H9 (cell line): ENCODE measurements around the gene SACM1L. TPM values are rescaled to one million over a fixed set of nuclear protein-coding genes. Genes with fewer than 3 reads are reported as not detected.

Source experiments
- DNase-seq: peaks from one replicate; pipeline ENCODE4 v3.0.0-alpha.2; 2017
- H2AFZ ChIP-seq: one replicate; pipeline ENCODE4 v1.6.1; 2013; ENCODE audit warnings: mild to moderate bottlenecking, low read length, control low read depth, moderate library complexity
- H2AK5ac ChIP-seq: 2 replicates; pipeline ENCODE4 v1.6.1; 2013; ENCODE audit warnings: low read length, control low read depth, mixed read lengths; ENCODE audit not compliant: insufficient read length
- H2BK120ac ChIP-seq: one replicate; pipeline ENCODE4 v1.6.1; 2013; ENCODE audit warnings: low read depth, mild to moderate bottlenecking, low read length, control low read depth, inconsistent platforms; ENCODE audit not compliant: poor library complexity, severe bottlenecking
- H2BK12ac ChIP-seq: 2 replicates; pipeline ENCODE4 v1.6.1; 2013; ENCODE audit warnings: low read length, control low read depth, mixed read lengths, low read depth; ENCODE audit not compliant: insufficient read length
- H2BK15ac ChIP-seq: 2 replicates; pipeline ENCODE4 v1.6.1; 2013; ENCODE audit warnings: low read depth, low read length, control low read depth
- H2BK20ac ChIP-seq: one replicate; pipeline ENCODE4 v1.6.1; 2013; ENCODE audit warnings: low read depth, mild to moderate bottlenecking, low read length, control low read depth, inconsistent platforms; ENCODE audit not compliant: poor library complexity, severe bottlenecking
- H2BK5ac ChIP-seq: 2 replicates; pipeline ENCODE4 v1.6.1; 2013; ENCODE audit warnings: low read length, control low read depth, mixed read lengths; ENCODE audit not compliant: insufficient read length
- H3K14ac ChIP-seq: 2 replicates; pipeline ENCODE4 v1.6.1; 2013; ENCODE audit warnings: low read length, control low read depth; ENCODE audit not compliant: insufficient read depth
- H3K18ac ChIP-seq: 2 replicates; pipeline ENCODE4 v1.6.1; 2013; ENCODE audit warnings: low read depth, mild to moderate bottlenecking, mixed read lengths, low read length, control low read depth; ENCODE audit not compliant: insufficient read length
- H3K23ac ChIP-seq: 2 replicates; pipeline ENCODE4 v1.6.1; 2013; ENCODE audit warnings: low read length, control low read depth, mixed read lengths, low read depth; ENCODE audit not compliant: insufficient read length
- H3K23me2 ChIP-seq: 2 replicates; pipeline ENCODE4 v1.6.1; 2013; ENCODE audit warnings: low read depth, mild to moderate bottlenecking, mixed read lengths, low read length, control low read depth; ENCODE audit not compliant: insufficient read length, poor library complexity, severe bottlenecking
- H3K27ac ChIP-seq: 2 replicates; pipeline ENCODE4 v1.5.1; 2013; ENCODE audit warnings: low read length, control low read depth, mixed read lengths, low read depth; ENCODE audit not compliant: insufficient read length
- H3K27me3 ChIP-seq: 2 replicates; pipeline ENCODE4 v1.6.1; 2013; ENCODE audit warnings: low read length, control low read depth, inconsistent platforms; ENCODE audit not compliant: insufficient read depth
- H3K4ac ChIP-seq: 2 replicates; pipeline ENCODE4 v1.6.1; 2013; ENCODE audit warnings: low read depth, mild to moderate bottlenecking, control low read depth, inconsistent platforms, low read length, moderate library complexity
- H3K4me1 ChIP-seq: 2 replicates; pipeline ENCODE4 v1.6.1; 2013; ENCODE audit warnings: low read length, control low read depth, inconsistent platforms; ENCODE audit not compliant: insufficient read depth
- H3K4me2 ChIP-seq: 2 replicates; pipeline ENCODE4 v1.6.1; 2013; ENCODE audit warnings: low read length, control low read depth, mixed read lengths; ENCODE audit not compliant: insufficient read length, insufficient read depth
- H3K56ac ChIP-seq: 2 replicates; pipeline ENCODE4 v1.6.1; 2013; ENCODE audit warnings: low read depth, mild to moderate bottlenecking, mixed read lengths, low read length, control low read depth; ENCODE audit not compliant: insufficient read length
- H3K79me1 ChIP-seq: 2 replicates; pipeline ENCODE4 v1.6.1; 2013; ENCODE audit warnings: low read depth, mild to moderate bottlenecking, moderate library complexity, low read length, control low read depth, inconsistent platforms; ENCODE audit not compliant: insufficient read depth, poor library complexity, severe bottlenecking
- H3K79me2 ChIP-seq: 2 replicates; pipeline ENCODE4 v1.6.1; 2013; ENCODE audit warnings: low read length, control low read depth, inconsistent platforms; ENCODE audit not compliant: insufficient read depth
- H3K9ac ChIP-seq: 2 replicates; pipeline ENCODE4 v1.6.1; 2013; ENCODE audit warnings: low read length, control low read depth, mixed read lengths; ENCODE audit not compliant: insufficient read length; ENCODE audit errors: extremely low read depth
- H3K9me3 ChIP-seq: one replicate; pipeline ENCODE4 v1.6.1; 2013; ENCODE audit warnings: low read depth, low read length, inconsistent platforms; ENCODE audit not compliant: control insufficient read depth
- H3T11ph ChIP-seq: one replicate; pipeline ENCODE4 v1.6.1; 2013; ENCODE audit warnings: mild to moderate bottlenecking, low read length, control low read depth, inconsistent platforms
- H4K20me1 ChIP-seq: one replicate; pipeline ENCODE4 v1.6.1; 2013; ENCODE audit not compliant: control insufficient read depth, insufficient read length, insufficient read depth
- H4K5ac ChIP-seq: 2 replicates; pipeline ENCODE4 v1.6.1; 2013; ENCODE audit warnings: low read depth, mild to moderate bottlenecking, mixed read lengths, low read length, control low read depth; ENCODE audit not compliant: insufficient read length
- H4K8ac ChIP-seq: replicated peaks from 2 replicates; pipeline ENCODE4 v1.6.1; 2013; ENCODE audit warnings: low read length, control low read depth, mixed read lengths, low read depth; ENCODE audit not compliant: insufficient read length
- H4K91ac ChIP-seq: 2 replicates; pipeline ENCODE4 v1.6.1; 2013; ENCODE audit warnings: low read depth, mild to moderate bottlenecking, moderate library complexity, mixed read lengths, low read length, control low read depth; ENCODE audit not compliant: insufficient read length
- H3K27ac Mint-ChIP-seq, 3 experiments: 2 replicates in 2 of 3; 3 replicates in 1 of 3; pipeline ENCODE4 v1.8.0; 2020 to 2021; ENCODE audit warnings: mixed read lengths in 3 of 3, mild to moderate bottlenecking in 1 of 3, moderate library complexity in 1 of 3
- H3K27me3 Mint-ChIP-seq: 2 replicates; pipeline ENCODE4 v1.8.0; 2021; ENCODE audit warnings: low read depth, mild to moderate bottlenecking, moderate library complexity, mixed read lengths
- H3K36me3 Mint-ChIP-seq, 3 experiments: 2 replicates in 2 of 3; 3 replicates in 1 of 3; pipeline ENCODE4 v1.8.0; 2020 to 2021; ENCODE audit warnings: low read depth in 3 of 3, mixed read lengths in 3 of 3; ENCODE audit not compliant: insufficient read depth in 1 of 3
- H3K4me1 Mint-ChIP-seq, 2 experiments: 2 replicates each; pipeline ENCODE4 v1.8.0; 2020; ENCODE audit warnings: mixed read lengths in 2 of 2
- H3K4me3 Mint-ChIP-seq, 2 experiments: 2 replicates in 1 of 2; 3 replicates in 1 of 2; pipeline ENCODE4 v1.8.0; 2020 to 2021; ENCODE audit warnings: mild to moderate bottlenecking in 2 of 2, mixed read lengths in 2 of 2, moderate library complexity in 1 of 2
- H3K9me3 Mint-ChIP-seq, 2 experiments: 2 replicates in 1 of 2; 3 replicates in 1 of 2; pipeline ENCODE4 v1.8.0; 2020; ENCODE audit warnings: mild to moderate bottlenecking in 2 of 2, mixed read lengths in 2 of 2, moderate library complexity in 1 of 2
- CTCF ChIP-seq: fragments of 200-600 bp; sonication (generic); conservative IDR thresholded peaks from 3 replicates; pipeline ENCODE4 v1.8.0; 2021; ENCODE audit warnings: antibody characterized with exemption, mild to moderate bottlenecking
- WGBS: extraction: QIAGEN DNeasy Blood & Tissue Kit; methylation state at CpG from one replicate; pipeline ENCODE4 v1.1.7; 2013; ENCODE audit warnings: missing lambda C conversion rate, low lambda C conversion rate, mixed read lengths; ENCODE audit not compliant: insufficient read length; ENCODE audit errors: extremely low coverage; 5-methylcytosine and 5-hydroxymethylcytosine counted together
- total RNA-seq: library from RNA; stranded (reverse); gene quantifications from 2 replicates; pipeline ENCODE4 v1.2.1, GENCODE V29; 2021

The SACM1L gene
- total RNA-seq, 1 experiment from 2014 or later: 52.8 TPM

GRCh38 chr3:45653205-45653604 is 36.0 kb upstream of the SACM1L start:
- no peak for TF ChIP-seq CTCF
- no peak overlapping the region for H3K4me3 Mint-ChIP-seq

More at GRCh38 chr3:45653205-45653604, 36.0 kb upstream of the SACM1L start:
- Histone ChIP-seq H2BK120ac (no peak overlapping the region), H4K8ac (no peak overlapping the region), H3K79me2 (0 out of 2 replicates have a peak, but pooled peaks cover 1% of the 10 kb centered on the region), H4K91ac (no peak overlapping the region), H3K9me3 (no peaks in the 10 kb centered on the region), H3K27me3 (no peaks in the 10 kb centered on the region), H2BK15ac (no peak overlapping the region), H2AK5ac (no peak overlapping the region), H3K56ac (no peak overlapping the region), H4K20me1 (no peaks in the 10 kb centered on the region), H3K4me1 (no peaks in the 10 kb centered on the region), H3T11ph (no peak overlapping the region), H2BK12ac (no peak overlapping the region), H3K23me2 (no peaks in the 10 kb centered on the region), H3K79me1 (no peaks in the 10 kb centered on the region), H3K4ac (no peak overlapping the region), H2BK5ac (no peak overlapping the region), H3K27ac (no peak overlapping the region), H3K14ac (no peak overlapping the region), H4K5ac (no peak overlapping the region), H3K4me2 (no peak overlapping the region), H3K9ac (no peak overlapping the region), H3K23ac (no peak overlapping the region), H2AFZ (no peak overlapping the region), H2BK20ac (no peak overlapping the region), H3K18ac (no peak overlapping the region)
- WGBS: no CpG with 5 or more reads among the region's 3 CpGs
- Mint-ChIP-seq H3K9me3 (peaks cover 4% of the 10 kb centered on the region in 2 experiments; a peak in 3 of 5 replicates), H3K36me3 (peaks cover 4 to 14% (median 4%) of the 10 kb centered on the region in 3 experiments; a peak in 6 of 7 replicates), H3K27ac (peak overlapping the region in 1 of 3 experiments; percentile 8; a peak in 2 of 7 replicates), H3K4me1 (peaks cover 7 to 14% of the 10 kb centered on the region in 2 experiments), H3K27me3 (no peaks in the 10 kb centered on the region)
- DNase-seq: no peak
